K562 (cell line): ENCODE measurements around the gene SMIM29. TPM values are rescaled to one million over a fixed set of nuclear protein-coding genes. Genes with fewer than 3 reads are reported as not detected.

Source experiments
- E2F1 ChIP-seq: sonication (generic); formaldehyde crosslinking; IDR thresholded peaks from 2 replicates; pipeline ENCODE4 v1.8.1; 2023; ENCODE audit warnings: mild to moderate bottlenecking, missing genetic modification reagents, moderate library complexity
- EHMT2 ChIP-seq: fragments of 450-650 bp; IDR thresholded peaks from 2 replicates; pipeline ENCODE4 v1.6.1; 2018; ENCODE audit warnings: antibody characterized with exemption
- ETV1 ChIP-seq: fragments of 450-650 bp; conservative IDR thresholded peaks from 2 replicates; pipeline ENCODE4 v1.6.1; 2016; ENCODE audit warnings: missing genetic modification characterization, control low read depth, low read depth, missing compliant biosample characterization
- HEY1 ChIP-seq: fragments of 250-450 bp; sonication (Bioruptor Pico); IDR thresholded peaks from 2 replicates; pipeline ENCODE4 v1.5.0; 2020; ENCODE audit warnings: mild to moderate bottlenecking, moderate library complexity, borderline replicate concordance
- IFI16 ChIP-seq: fragments of 250-450 bp; sonication (Bioruptor Pico); IDR thresholded peaks from 2 replicates; pipeline ENCODE4 v2.1.2; 2022; ENCODE audit warnings: mild to moderate bottlenecking, inconsistent platforms
- KDM1A ChIP-seq, 2 experiments: fragments of 450-650 bp; IDR thresholded peaks; 2 replicates each; pipeline ENCODE4 v1.6.1; 2016; ENCODE audit warnings: mild to moderate bottlenecking in 2 of 2
- LARP7 ChIP-seq: fragments of 450-650 bp; IDR thresholded peaks from 2 replicates; pipeline ENCODE4 v1.6.1; 2016
- MBD2 ChIP-seq: sonication (generic); IDR thresholded peaks from 2 replicates; pipeline ENCODE4 v1.6.1; 2016; ENCODE audit warnings: low read depth, borderline replicate concordance
- MCM5 ChIP-seq: fragments of 450-650 bp; IDR thresholded peaks from 2 replicates; pipeline ENCODE4 v1.6.1; 2016; ENCODE audit warnings: low read depth
- MECOM ChIP-seq: fragments of 250-450 bp; sonication (Bioruptor Pico); IDR thresholded peaks from 2 replicates; pipeline ENCODE4 v1.8.0; 2022; ENCODE audit warnings: inconsistent platforms
- NFXL1 ChIP-seq: fragments of 450-650 bp; formaldehyde crosslinking; IDR thresholded peaks from 2 replicates; pipeline ENCODE4 v1.4.0; 2021; ENCODE audit warnings: mild to moderate bottlenecking
- NR4A1 ChIP-seq, 2 experiments: fragments of 250-450 bp in 1 of 2; fragments of 450-650 bp in 1 of 2; sonication (Bioruptor Pico) in 1 of 2; IDR thresholded peaks; 2 replicates each; pipeline versions ENCODE4 v1.4.0 to v1.6.1; 2016 to 2020; ENCODE audit warnings: mild to moderate bottlenecking in 2 of 2, missing compliant biosample characterization in 1 of 2, missing genetic modification characterization in 1 of 2, moderate library complexity in 1 of 2
- NRF1 ChIP-seq, 2 experiments: fragments of 450-650 bp; IDR thresholded peaks in 1 of 2; conservative IDR thresholded peaks in 1 of 2; 2 replicates each; pipeline ENCODE4 v1.6.1; 2014; ENCODE audit warnings: mild to moderate bottlenecking in 2 of 2
- PCBP2 ChIP-seq: fragments of 200-400 bp; formaldehyde crosslinking; IDR thresholded peaks from 2 replicates; pipeline ENCODE4 v1.6.1; 2018; ENCODE audit warnings: low read length, low read depth, mild to moderate bottlenecking, moderate library complexity; ENCODE audit not compliant: poor library complexity, severe bottlenecking
- SMARCE1 ChIP-seq: fragments of 450-650 bp; IDR thresholded peaks from 2 replicates; pipeline ENCODE4 v1.7.1; 2016; ENCODE audit warnings: mild to moderate bottlenecking
- TAF1 ChIP-seq: IDR thresholded peaks from 2 replicates; pipeline ENCODE4 v1.6.1; 2011; ENCODE audit warnings: mild to moderate bottlenecking, low read length, moderate library complexity; ENCODE audit not compliant: insufficient read depth, control insufficient read depth, severe bottlenecking; ENCODE audit errors: extremely low read depth
- TEAD1 ChIP-seq, 2 experiments: fragments of 450-650 bp in 1 of 2; sonication (generic) in 1 of 2; formaldehyde crosslinking; IDR thresholded peaks; 2 replicates each; pipeline versions ENCODE4 v1.4.0 to v1.8.0; 2020 to 2022; ENCODE audit warnings: mild to moderate bottlenecking in 2 of 2, missing genetic modification reagents in 1 of 2
- TSC22D4 ChIP-seq: fragments of 450-650 bp; IDR thresholded peaks from 2 replicates; pipeline ENCODE4 v1.6.1; 2016; ENCODE audit warnings: missing genetic modification characterization, missing biosample characterization, control low read depth
- UBTF ChIP-seq, 2 experiments: IDR thresholded peaks; 2 replicates each; pipeline ENCODE4 v1.6.1; 2012; ENCODE audit warnings: improper control_type of control experiment in 2 of 2, low read depth in 2 of 2, low read length in 2 of 2, borderline replicate concordance in 1 of 2
- ZNF263 ChIP-seq: sonication (generic); formaldehyde crosslinking; IDR thresholded peaks from 2 replicates; pipeline ENCODE4 v1.8.0; 2022; ENCODE audit warnings: mild to moderate bottlenecking, missing genetic modification reagents, borderline replicate concordance
- ZNF282 ChIP-seq: sonication (generic); formaldehyde crosslinking; IDR thresholded peaks from 2 replicates; pipeline ENCODE4 v1.8.1; 2023; ENCODE audit warnings: missing genetic modification reagents
- ZNF316 ChIP-seq: fragments of 450-650 bp; IDR thresholded peaks from 2 replicates; pipeline ENCODE4 v1.6.1; 2016
- ZNF668 ChIP-seq: fragments of 250-450 bp; sonication (Bioruptor Pico); IDR thresholded peaks from 2 replicates; pipeline ENCODE4 v1.8.0; 2022; ENCODE audit warnings: mild to moderate bottlenecking, inconsistent platforms
- ZNF695 ChIP-seq: fragments of 450-650 bp; formaldehyde crosslinking; IDR thresholded peaks from 2 replicates; pipeline ENCODE4 v1.4.0; 2020; ENCODE audit warnings: mild to moderate bottlenecking, moderate library complexity
- ZNF76 ChIP-seq: fragments of 250-450 bp; sonication (Bioruptor Pico); IDR thresholded peaks from 2 replicates; pipeline ENCODE4 v1.4.0; 2020; ENCODE audit warnings: mild to moderate bottlenecking, moderate library complexity, borderline replicate concordance
- ZNF77 ChIP-seq: fragments of 250-450 bp; sonication (Bioruptor Pico); IDR thresholded peaks from 2 replicates; pipeline ENCODE4 v1.5.0; 2020
- polyA plus RNA-seq, 8 experiments: library from polyadenylated mRNA; depleted of rRNA in 4 of 8; stranded (reverse) in 5 of 8; unstranded in 3 of 8; fragments of >200 nt; fragmentation: Nextera tagmentation in 2 of 8; fragmentation: Illumina TruSeq in 1 of 8; extraction: Ambion mirVana in 2 of 8; extraction: Trizol in 1 of 8; gene quantifications; 2 replicates each; pipeline versions ENCODE4 v1.2.1 to v1.2.3, GENCODE V29; 2011 to 2014; ENCODE audit warnings: inconsistent platforms in 1 of 8, missing spikeins in 1 of 8
- total RNA-seq, 7 experiments: library from RNA; depleted of rRNA in 6 of 7; stranded (reverse); fragments of >200 nt in 6 of 7; fragmentation: Illumina TruSeq in 2 of 7; extraction: Trizol in 2 of 7; gene quantifications; 2 replicates each; pipeline versions ENCODE4 v1.2.1 to v1.2.3, GENCODE V29; 2011 to 2021; ENCODE audit warnings: low replicate concordance in 1 of 7
- TF ChIP-seq, protein P1 (sequence below): fragments of 250-450 bp; sonication (Bioruptor Pico); IDR thresholded peaks from 2 replicates; pipeline ENCODE4 v1.8.0; 2022; ENCODE audit warnings: moderate library complexity, mild to moderate bottlenecking, inconsistent platforms

The SMIM29 gene
- total and polyA plus RNA-seq, 9 of the 15 experiments (the other 6 are each of a cell fraction or from before 2014, with no cell fraction given) = 6.5 to 36.7 (median 20.9) TPM

GRCh38 chr6:34281702-34282334 lies 33.0 kb upstream of the SMIM29 start (continued):
- TF ChIP-seq ZNF263 = no peak; the same call in 1 of the 2 replicates
- no peak for TF ChIP-seq IFI16 (CRISPR knock-in tag)
- 0 out of 4 replicates have a peak, but pooled peaks of 1 of the 2 experiments have one; percentile 10 for TF ChIP-seq TEAD1 (CRISPR knock-in tag; IDR thresholded peaks at IDR 0.05)
- TF ChIP-seq, protein P1, sequence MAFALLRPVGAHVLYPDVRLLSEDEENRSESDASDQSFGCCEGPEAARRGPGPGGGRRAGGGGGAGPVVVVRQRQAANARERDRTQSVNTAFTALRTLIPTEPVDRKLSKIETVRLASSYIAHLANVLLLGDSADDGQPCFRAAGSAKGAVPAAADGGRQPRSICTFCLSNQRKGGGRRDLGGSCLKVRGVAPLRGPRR = no peak
- TF ChIP-seq ZNF668 (CRISPR knock-in tag) = no peak
- peak; percentile 100 for TF ChIP-seq KDM1A (IDR thresholded peaks at IDR 0.05)
- no peak for TF ChIP-seq MCM5
- no peak for TF ChIP-seq NRF1 (conservative IDR thresholded peaks at IDR 0.05 in 1 of 2, IDR thresholded peaks at IDR 0.05 in 1 of 2)
- no peak for TF ChIP-seq TSC22D4 (tag)
- TF ChIP-seq HEY1 (CRISPR knock-in tag) = no peak
- no peak for TF ChIP-seq ZNF76
- TF ChIP-seq EHMT2 = peak; percentile 18; the same call in 1 of the 2 replicates
- TF ChIP-seq ZNF316 = no peak
- TF ChIP-seq ETV1 (tag) = peak; percentile 80
- peak; percentile 68; the same call in 1 of the 2 replicates for TF ChIP-seq MBD2
- peak in 1 of 2 experiments; percentile 55; a peak in 1 of 4 replicates for TF ChIP-seq UBTF (IDR thresholded peaks at IDR 0.05; ENCODE audit: borderline replicate concordance in 1 of 2, low read depth in 2 of 2, low read length in 2 of 2)
- TF ChIP-seq ZNF282 = no peak
- TF ChIP-seq MECOM (CRISPR knock-in tag) = no peak
- no peak for TF ChIP-seq NR4A1 (CRISPR knock-in tag; IDR thresholded peaks at IDR 0.05)
- peak; percentile 63; the same call in 1 of the 2 replicates for TF ChIP-seq NR4A1 (tag; IDR thresholded peaks at IDR 0.05)
- TF ChIP-seq NFXL1 (CRISPR knock-in tag) = no peak
- TF ChIP-seq E2F1 (CRISPR knock-in tag) = no peak
- TF ChIP-seq LARP7 = no peak
- TF ChIP-seq SMARCE1 = peak; percentile 83
- TF ChIP-seq ZNF77 (CRISPR knock-in tag) = no peak
- no peak for TF ChIP-seq PCBP2
- TF ChIP-seq TAF1 = no peak
- TF ChIP-seq ZNF695 (CRISPR knock-in tag) = no peak
